ENCODE measurements around the gene KCNJ11.
A peak's percentile ranks its signal among the peaks of the same experiment; 100 is the strongest.

The KCNJ11 gene

DNA sequence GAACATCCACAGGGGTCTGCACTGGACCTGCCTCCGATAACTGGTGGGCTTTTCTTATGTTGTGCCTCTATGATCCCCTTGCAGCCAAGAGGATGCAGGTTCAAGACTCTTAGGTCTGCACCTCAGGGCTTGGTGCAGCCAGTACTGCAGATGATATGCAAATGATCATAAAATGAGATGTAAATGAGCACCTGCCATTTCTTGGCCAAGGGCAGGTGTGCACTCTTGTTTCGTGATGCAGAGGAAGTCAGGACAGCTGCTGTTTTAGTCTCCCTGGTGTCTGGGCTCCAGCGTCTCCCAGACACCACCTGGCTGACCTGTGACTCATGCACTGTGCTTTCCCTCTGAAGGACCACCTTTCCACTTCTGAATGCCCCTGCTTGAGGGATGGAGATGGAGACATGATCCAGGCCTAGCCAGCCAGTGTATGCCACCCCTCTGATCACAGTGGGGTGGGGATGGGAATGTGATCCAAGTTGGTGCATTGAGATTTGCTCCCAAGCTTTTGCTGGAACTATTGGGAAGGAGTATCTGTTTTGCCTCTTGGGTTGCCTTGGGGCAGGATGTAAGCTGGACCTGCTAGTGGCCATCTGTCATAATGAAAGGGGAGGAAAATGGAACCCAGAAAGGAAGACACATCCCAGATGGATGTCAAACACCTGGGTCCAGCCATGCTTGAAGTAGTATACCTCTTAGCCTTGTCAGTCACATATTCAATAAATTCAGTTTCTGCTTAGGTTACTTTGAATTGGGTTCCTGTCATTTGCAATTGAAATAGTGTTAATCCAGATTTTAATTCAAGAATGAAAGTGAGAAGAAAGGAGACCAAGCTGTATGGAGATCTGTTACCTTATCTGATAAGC is 3.3 kb upstream of the KCNJ11 start:
- no peak for DNase-seq (ENCODE audit: low read depth in 2 of 2)

- no peak for DNase-seq (ENCODE audit: low read depth in 2 of 2)
Measured at GRCh38 chr11:17389957-17390649, 1.6 kb upstream of the KCNJ11 start.

- DNase-seq (ENCODE audit: low read depth in 2 of 2), result peak; percentile 49 to 76
Measured at GRCh38 chr11:17389211-17389956, 925 bp upstream of the KCNJ11 start.

DNA sequence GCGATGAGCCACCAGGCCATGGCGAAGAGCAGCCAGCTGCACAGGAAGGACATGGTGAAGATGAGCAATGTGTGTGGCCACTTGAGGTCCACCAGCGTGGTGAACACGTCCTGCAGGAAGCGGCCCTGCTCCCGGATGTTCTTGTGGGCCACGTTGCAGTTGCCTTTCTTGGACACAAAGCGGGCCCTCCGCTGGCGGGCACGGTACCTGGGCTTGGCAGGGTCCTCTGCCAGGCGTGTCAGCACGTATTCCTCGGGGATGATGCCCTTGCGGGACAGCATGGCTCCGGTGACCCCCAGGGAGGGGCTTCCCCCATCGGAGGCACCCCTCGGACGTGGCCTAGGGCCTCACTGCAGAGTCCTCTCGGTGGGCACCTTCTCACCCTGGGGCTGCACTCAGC is 648 bp downstream of the KCNJ11 start:
- DNase-seq (ENCODE audit: low read depth in 2 of 2), result no peak

DNA sequence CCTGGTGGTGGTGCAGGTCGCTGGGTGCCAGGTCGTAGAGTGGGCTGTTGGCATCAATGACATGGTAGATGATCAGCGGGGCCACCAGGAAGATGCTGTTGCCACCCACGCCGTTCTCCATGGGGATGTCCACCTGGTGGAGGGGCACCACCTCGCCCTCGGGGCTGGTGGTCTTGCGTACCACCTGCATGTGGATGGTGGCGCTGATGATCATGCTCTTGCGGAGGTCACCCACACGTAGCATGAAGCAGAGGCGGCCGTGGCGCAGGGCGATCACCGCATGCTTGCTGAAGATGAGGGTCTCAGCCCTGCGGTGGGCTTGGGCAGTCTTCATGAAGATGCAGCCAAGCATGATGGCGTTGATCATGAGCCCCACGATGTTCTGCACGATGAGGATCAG is 1.2 kb downstream of the KCNJ11 start:
- DNase-seq (ENCODE audit: low read depth in 2 of 2), result no peak

DNA sequence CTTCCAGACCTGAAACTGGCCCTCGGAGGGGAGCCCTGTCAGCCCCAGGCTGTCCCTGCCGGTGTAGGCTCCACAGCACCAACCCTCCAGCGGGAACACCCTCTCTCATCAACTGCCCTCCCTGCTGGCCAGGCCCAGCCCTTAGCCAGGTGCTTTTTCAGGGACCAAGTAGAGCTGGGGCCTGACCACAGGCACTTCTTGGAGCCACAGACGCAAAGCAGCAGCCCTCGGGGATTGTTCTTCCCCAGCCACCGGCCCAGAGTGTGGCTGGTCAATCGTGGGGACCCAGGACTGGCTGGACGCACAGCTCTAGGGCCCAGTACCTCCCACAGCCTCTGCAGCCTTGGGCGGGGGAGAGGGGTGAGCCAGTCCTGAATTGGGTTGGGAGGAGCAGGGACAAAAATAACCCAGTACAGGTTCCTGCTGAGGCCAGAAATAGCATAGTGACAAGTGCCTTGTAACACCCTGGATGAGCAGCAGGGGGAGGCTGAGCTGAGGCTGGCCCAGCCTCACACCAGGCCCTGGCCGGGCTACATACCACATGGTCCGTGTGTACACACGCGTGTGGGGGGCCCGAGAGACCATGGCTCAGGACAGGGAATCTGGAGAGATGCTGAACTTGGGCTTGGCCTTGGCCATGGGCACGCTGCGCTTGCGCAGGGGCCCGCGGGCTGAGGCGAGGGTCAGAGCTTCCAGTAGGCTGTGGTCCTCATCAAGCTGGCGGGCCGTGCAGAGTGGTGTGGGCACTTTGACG is 2.0 kb downstream of the KCNJ11 start:
- no peak for DNase-seq (ENCODE audit: low read depth in 2 of 2)

DNA sequence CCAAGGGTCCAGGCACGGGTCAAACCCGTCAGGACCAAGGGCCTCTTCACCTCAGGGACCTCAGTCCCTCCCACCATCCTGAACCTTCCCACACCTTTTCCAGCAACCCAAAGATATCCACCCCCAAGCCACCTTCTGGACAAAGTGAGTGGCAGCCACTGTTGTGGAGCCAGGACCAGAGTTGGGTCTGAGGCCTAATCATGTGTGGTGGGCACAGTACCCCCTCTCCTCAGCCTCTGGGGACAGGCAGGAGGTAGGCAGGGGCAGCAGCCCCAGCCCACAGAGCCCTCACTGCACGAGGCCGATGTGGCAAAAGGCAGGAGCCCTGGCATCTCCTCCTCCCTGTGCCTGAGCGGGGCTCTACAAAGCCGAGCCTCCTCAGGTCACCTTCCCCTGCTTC is 2.5 kb downstream of the KCNJ11 start:
- DNase-seq (ENCODE audit: low read depth in 2 of 2), result no peak

- DNase-seq (ENCODE audit: low read depth in 2 of 2), result no peak
Measured at GRCh38 chr11:17385492-17385891, 3.0 kb downstream of the KCNJ11 start.

DNA sequence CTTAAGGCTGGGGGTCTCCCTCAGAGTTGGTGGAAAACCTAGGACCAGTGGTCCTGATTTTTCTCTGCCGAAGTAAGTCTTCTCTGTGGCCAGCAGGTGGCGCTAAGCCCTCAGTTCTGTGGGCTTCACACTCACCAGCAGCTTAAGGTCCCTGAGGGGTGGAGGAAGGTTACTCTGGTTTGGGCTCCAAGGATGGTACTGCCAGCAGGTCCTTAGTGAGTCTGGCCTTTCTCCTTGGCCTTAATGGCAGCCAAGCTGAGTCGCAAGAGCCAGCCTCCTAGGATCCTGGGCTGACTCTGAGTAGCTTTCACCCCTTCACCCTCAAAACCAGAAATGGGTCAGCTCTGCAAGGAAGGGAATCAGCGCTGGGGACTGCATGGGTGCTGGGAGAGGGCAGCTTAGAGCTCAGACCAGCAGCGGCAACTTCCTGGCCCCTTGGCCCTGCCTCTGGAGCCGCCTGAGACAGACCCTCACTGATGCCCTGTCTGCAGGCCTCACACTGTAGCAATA is 4.4 kb downstream of the KCNJ11 start:
- peak; percentile 56 to 61 for DNase-seq (ENCODE audit: low read depth in 2 of 2)

DNA sequence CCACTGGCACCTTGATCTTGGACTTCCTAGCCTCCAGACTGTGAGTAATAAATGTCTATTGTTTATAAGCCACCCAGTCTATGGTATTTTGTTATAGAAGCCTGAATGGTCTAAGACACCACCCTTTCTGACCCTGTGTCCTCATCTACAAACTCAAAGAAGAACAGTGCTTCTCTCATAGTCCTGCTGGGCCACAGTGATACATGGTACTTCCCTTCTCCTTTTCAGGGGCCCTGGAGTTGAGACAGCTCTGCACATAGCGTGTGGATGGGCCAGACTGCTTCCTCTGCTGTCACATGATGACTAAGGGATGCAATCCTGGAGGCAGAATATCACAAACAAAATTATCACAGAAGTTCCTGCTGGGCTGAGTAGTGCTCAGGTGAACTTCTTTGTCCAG is 5.0 kb downstream of the KCNJ11 start:
- DNase-seq (ENCODE audit: low read depth in 2 of 2), result no peak

- DNase-seq (ENCODE audit: low read depth in 2 of 2), result no peak
Measured at GRCh38 chr11:17382046-17382728, 6.3 kb downstream of the KCNJ11 start.

- no peak for DNase-seq (ENCODE audit: low read depth in 2 of 2)
Measured at GRCh38 chr11:17381156-17381555, 7.3 kb downstream of the KCNJ11 start.

DNA sequence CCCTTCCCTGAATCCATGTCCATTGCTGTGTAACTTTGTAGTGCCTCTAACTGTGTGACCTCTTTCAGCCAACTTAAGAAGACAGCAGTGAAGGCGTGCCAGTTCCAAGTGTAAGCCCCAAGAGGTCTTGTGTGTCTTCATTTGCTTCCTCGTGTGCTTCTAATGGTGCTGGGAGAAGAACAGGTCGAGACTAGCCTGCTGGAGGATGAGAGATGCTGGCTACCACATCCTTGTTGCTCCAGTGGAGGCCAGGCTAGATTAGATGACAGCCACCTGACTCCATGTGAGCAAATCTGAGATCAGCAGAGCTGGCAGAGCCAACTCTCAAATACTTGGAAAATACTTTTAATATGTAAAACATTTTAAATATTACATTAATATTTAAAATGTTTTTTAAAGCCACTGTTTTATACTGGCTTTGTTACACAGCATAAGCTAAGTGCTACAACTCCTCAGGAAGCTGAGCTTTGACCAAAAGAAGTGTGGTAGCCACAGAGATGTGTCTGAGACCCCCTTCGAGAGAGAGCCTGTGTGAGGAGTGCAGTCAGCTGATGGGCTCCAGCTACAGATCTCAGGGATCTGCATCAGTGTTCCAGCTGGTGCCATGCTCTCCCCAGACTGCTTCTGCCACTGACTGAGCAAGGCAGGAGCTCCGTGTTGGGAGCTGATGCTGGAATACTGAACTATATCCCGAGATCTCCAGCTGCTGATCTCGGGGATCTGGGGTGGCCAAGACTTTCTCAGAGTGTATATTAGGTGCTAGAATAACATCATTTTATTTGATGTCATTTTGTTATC is 8.9 kb downstream of the KCNJ11 start:
- no peak for DNase-seq (ENCODE audit: low read depth in 2 of 2)

GRCh38 chr11:17378655-17379054 is 9.8 kb downstream of the KCNJ11 start:
- DNase-seq (ENCODE audit: low read depth in 2 of 2), result no peak

GRCh38 chr11:17376493-17376892 is 12.0 kb downstream of the KCNJ11 start:
- DNase-seq (ENCODE audit: low read depth in 2 of 2), result no peak

DNA sequence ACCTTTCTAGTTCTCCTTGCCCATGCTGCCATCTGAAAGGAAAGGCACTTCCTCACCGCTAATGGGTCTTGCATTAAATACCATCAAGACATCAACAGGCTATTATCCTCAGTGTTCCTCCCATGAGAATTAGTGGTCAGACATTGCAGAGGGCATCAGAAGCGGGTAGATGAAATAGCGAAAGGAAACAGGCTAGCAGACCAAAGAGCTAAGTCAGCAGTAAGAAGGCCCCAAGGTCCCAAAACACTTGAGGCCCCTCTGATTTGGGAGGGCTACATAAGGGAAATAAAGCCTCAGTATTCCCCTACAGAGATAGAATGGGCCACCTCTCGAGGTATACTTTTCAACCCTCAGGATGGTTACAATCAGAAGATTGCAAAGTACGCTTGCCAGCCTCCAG is 12.9 kb downstream of the KCNJ11 start:
- no peak for DNase-seq (ENCODE audit: low read depth in 2 of 2)

- no peak for DNase-seq (ENCODE audit: low read depth in 2 of 2)
Measured at GRCh38 chr11:17371614-17372013, 16.8 kb downstream of the KCNJ11 start.

- DNase-seq (ENCODE audit: low read depth in 2 of 2), result no peak
Measured at GRCh38 chr11:17369684-17370243, 18.7 kb downstream of the KCNJ11 start.

DNA sequence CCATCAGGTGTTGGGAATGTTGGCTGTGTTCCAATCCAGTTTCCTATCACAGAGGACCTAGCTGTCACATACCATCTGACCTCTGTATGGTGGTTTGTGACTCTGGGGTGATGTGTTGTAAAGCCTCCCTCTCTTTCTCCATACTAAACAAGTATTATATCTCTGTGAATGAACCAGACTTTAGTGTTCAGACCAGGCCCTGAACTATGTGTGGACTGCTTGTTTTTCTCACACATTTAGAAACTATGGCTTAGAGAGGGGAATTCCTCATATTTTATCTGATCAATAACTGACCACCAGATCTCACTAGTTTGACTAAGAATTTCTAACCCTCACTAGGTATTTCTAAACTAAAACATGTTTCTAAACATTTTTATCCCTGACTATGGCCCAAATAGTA is 19.4 kb downstream of the KCNJ11 start:
- DNase-seq (ENCODE audit: low read depth in 2 of 2), result no peak

- DNase-seq (ENCODE audit: low read depth in 2 of 2), result no peak
Measured at GRCh38 chr11:17368551-17368950, 19.9 kb downstream of the KCNJ11 start.

All from stimulated activated CD8-positive, alpha-beta memory T cell treated with anti-CD3 and anti-CD28 coated beads, Interleukin-7, amount 100 ng/mL, for 4 hours (primary cell).